Measurements from ENCODE around the gene RAB7A.

DNA sequence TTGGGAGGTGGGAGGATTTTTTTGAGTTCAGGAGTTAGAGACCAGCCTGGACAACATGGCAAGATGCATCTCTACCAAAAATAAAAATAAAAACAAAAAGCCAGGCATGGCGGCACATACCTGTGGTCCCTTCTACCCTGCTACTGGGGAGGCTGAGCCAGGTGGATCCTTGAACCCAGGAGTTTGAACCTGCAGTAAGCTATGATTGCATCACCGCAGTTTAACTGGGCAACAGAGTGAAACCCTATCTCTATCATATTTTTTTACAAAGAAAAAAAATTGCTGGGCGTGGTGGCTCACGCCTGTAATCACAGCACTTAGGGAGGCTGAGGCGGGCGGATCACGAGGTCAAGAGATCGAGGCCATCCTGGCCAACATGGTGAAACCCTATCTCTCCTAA lies 39.5 kb upstream of the RAB7A start:
- TF ChIP-seq USF2 (IDR thresholded peaks at IDR 0.05; ENCODE audit: low read length) = no peak
- TF ChIP-seq, protein P1, sequence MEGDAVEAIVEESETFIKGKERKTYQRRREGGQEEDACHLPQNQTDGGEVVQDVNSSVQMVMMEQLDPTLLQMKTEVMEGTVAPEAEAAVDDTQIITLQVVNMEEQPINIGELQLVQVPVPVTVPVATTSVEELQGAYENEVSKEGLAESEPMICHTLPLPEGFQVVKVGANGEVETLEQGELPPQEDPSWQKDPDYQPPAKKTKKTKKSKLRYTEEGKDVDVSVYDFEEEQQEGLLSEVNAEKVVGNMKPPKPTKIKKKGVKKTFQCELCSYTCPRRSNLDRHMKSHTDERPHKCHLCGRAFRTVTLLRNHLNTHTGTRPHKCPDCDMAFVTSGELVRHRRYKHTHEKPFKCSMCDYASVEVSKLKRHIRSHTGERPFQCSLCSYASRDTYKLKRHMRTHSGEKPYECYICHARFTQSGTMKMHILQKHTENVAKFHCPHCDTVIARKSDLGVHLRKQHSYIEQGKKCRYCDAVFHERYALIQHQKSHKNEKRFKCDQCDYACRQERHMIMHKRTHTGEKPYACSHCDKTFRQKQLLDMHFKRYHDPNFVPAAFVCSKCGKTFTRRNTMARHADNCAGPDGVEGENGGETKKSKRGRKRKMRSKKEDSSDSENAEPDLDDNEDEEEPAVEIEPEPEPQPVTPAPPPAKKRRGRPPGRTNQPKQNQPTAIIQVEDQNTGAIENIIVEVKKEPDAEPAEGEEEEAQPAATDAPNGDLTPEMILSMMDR (IDR thresholded peaks at IDR 0.05; ENCODE audit: control extremely low read depth in 1 of 3, insufficient read depth in 1 of 3, low read depth in 1 of 3, low read length in 3 of 3) = no peak
- no peak for TF ChIP-seq ZNF274 (IDR thresholded peaks at IDR 0.05; ENCODE audit: borderline replicate concordance, extremely low read depth, low read length)
- TF ChIP-seq CHD2 (IDR thresholded peaks at IDR 0.05; ENCODE audit: low read length) = no peak
- no peak for TF ChIP-seq CHD1 (IDR thresholded peaks at IDR 0.05; ENCODE audit: low read depth, low read length)
- TF ChIP-seq, protein P2, sequence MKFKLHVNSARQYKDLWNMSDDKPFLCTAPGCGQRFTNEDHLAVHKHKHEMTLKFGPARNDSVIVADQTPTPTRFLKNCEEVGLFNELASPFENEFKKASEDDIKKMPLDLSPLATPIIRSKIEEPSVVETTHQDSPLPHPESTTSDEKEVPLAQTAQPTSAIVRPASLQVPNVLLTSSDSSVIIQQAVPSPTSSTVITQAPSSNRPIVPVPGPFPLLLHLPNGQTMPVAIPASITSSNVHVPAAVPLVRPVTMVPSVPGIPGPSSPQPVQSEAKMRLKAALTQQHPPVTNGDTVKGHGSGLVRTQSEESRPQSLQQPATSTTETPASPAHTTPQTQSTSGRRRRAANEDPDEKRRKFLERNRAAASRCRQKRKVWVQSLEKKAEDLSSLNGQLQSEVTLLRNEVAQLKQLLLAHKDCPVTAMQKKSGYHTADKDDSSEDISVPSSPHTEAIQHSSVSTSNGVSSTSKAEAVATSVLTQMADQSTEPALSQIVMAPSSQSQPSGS (IDR thresholded peaks at IDR 0.05; ENCODE audit: low read length) = no peak

All from H1 (cell line).